HG03354 (cell line): ENCODE data around the gene MAP7D1.

Source experiments
- ATAC-seq: cut with Tn5 transposase; IDR thresholded peaks from one replicate; pipeline ENCODE4 v1.9.1; 2021; ENCODE audit warnings: mild to moderate bottlenecking; ENCODE audit not compliant: unreplicated experiment, poor library complexity, severe bottlenecking

Gene MAP7D1

DNA sequence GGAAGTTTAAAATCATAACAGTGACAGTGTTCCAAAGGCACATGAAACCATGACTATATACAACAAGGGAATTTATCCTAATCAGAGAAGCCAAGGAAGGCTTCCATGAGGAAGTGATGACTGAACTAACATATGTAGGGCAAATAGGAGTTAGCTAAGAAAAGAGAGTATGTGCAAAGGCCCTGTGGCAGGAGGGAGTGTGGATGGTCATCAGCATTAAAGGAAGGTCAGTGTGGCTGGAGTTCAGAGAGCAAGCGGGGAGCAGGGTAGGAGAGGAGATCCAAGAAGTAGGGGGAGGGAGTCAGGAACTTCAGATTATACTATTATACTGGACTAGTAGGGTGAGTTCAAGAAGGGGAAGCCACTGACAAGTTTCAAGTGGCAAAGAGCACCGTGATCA, 8.4 kb downstream of the MAP7D1 start:
- no peak for ATAC-seq

GRCh38 chr1:36165145-36165544, 9.2 kb downstream of the MAP7D1 start:
- no peak for ATAC-seq

- ATAC-seq = no peak
Observed at GRCh38 chr1:36166136-36166535, 10.2 kb downstream of the MAP7D1 start.

DNA sequence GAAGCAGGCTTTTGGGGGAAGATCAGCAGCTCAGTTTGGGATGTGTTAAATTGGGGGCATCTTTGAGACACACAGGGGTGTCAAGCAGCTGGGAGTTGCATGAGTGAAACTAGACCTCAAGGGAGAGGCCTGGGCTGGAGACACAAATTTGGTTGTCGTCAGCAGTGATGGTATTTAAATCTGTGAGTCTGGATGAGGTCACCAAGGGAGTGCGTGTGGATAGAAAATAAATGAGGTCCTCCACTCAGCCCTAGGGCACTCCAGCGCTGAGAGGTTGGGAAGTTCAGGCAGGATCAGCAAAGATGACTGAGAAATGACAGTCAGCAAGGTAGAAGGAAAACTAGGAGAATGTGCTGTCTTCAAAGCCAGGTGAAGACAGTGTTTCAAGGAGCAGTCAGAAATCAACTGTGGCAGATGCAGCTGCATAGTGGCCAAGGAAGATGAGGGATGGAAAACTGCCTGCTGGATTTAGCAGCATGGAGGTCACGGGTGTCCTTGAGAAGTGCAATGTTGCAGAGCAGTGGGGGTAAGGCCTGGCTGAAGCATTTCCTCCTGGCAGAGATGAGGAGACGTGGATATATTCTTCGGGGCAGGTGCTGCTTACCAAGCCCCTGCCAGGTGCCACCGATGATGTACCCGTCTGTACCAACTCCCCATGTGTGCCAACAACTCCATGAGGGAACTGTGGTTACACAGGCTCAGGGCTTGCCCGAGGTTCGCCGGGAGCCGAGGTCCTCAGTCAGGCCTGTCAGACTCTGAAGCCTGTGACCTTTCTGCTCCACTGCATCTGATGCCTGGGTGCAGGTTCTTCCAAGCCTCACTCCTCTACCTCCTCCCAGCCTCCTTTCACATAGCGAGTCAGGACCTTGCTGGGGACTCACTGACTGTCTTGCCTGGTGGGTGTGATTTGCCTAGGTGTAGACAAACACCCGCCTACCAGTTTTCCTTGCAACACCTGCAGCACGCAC, 11.3 kb downstream of the MAP7D1 start:
- no peak for ATAC-seq

DNA sequence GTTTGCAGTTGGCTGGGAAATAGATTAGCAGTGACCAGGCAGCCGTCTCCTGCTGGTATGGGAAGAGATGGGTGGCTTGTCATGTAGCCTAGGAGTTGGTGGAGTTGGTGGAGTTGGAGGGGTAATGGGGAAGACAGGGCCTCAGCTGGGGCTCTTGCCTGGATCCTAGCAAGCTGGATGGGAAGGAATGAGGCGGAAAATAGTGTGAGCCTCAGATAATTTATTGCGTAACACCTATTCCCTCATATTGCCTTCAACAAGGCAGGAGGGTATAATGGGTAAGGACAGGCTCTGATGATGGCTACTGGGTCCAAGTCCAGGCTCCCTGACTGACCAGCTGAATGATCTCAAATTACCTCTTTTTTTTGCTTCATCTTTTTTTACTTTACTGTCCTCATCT, 12.6 kb downstream of the MAP7D1 start:
- ATAC-seq = no peak

DNA sequence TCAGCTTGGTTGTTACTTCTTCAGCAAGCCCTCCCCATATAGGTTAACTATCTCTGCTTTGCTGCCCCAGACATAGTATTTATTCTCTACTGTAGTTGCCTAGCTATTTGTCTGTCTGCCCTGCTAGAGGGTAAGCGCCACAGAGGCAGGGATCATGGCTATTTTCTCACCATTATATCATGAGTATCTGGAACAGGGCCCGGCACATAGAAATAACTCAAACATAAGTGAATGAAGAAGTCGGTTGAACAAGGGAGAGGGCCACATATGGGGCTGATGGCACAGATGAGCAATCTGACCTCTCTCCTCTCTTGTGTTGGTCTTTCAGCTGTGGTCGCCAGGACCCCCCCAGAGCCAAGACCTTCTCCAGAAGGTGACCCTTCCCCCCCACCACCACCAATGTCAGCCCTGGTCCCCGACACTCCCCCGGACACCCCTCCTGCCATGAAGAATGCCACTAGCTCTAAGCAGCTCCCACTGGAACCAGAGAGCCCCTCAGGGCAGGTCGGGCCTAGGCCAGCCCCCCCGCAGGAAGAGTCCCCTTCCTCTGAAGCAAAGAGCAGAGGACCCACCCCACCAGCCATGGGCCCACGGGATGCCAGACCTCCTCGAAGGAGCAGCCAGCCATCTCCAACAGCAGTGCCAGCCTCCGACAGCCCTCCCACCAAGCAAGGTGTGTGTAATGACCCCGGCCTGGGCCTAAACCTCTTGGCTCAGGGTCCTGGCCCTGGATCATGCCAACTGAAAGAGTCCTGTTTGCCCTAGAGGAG, 14.9 kb downstream of the MAP7D1 start:
- ATAC-seq = no peak

GRCh38 chr1:36172017-36172747, 16.2 kb downstream of the MAP7D1 start:
- no peak for ATAC-seq

DNA sequence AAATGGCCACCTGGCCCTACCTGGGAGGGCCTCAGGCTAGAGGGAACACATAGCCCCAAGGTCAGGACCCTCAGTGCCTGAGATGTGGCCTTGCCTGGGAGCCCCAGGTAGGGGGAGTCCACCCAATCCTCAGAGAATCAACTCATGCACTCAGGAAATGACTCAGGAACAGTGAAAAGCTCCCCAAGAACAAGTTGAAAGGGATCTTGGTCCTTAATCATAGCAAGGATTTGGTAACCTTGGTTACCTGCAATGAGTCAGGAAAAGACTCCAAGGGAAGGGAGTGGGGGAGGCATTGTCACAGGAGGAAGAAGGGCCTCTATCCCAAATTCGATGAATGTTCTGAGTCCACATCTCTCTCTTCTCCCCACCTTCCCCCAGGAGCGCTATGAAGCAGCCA, 17.0 kb downstream of the MAP7D1 start:
- ATAC-seq = no peak

GRCh38 chr1:36174713-36175112, 18.8 kb downstream of the MAP7D1 start:
- ATAC-seq = no peak

- no peak for ATAC-seq
Observed at GRCh38 chr1:36175137-36176095, 19.5 kb downstream of the MAP7D1 start.

- no peak for ATAC-seq
Observed at GRCh38 chr1:36176106-36176949, 20.4 kb downstream of the MAP7D1 start.

- no peak for ATAC-seq
Observed at GRCh38 chr1:36177589-36178431, 21.9 kb downstream of the MAP7D1 start.

GRCh38 chr1:36178471-36179219, 22.7 kb downstream of the MAP7D1 start:
- ATAC-seq = no peak

- ATAC-seq = no peak
Observed at GRCh38 chr1:36179220-36179600, 23.2 kb downstream of the MAP7D1 start.

- ATAC-seq = no peak
Observed at GRCh38 chr1:36182734-36183133, 26.8 kb downstream of the MAP7D1 start.

- no peak for ATAC-seq
Observed at GRCh38 chr1:36183309-36183856, 27.4 kb downstream of the MAP7D1 start.
